Stimulated activated naive CD8-positive, alpha-beta T cell treated with anti-CD3 and anti-CD28 coated beads, Interleukin-15, amount 100 ng/mL, for 72 hours (primary cell): ENCODE data around the gene NOL4.

ENCODE experiments used
- ATAC-seq: fragments of 150-1000 bp; cut with Tn5 transposase; 2 replicates; pipeline ENCODE4 v1.10.0; 2021; ENCODE audit warnings: mild to moderate bottlenecking, moderate library complexity
- DNase-seq, 2 donors: peaks; one replicate each; pipeline ENCODE4 v3.0.0; 2021 to 2022
- H3K27ac Mint-ChIP-seq, 2 donors: one replicate each; pipeline ENCODE4 v1.8.0; 2022; ENCODE audit warnings: mild to moderate bottlenecking in 2 of 2, mixed read lengths in 2 of 2, moderate library complexity in 2 of 2
- H3K27me3 Mint-ChIP-seq: one replicate; pipeline ENCODE4 v1.8.0; 2022; ENCODE audit warnings: mixed read lengths
- H3K4me1 Mint-ChIP-seq: one replicate; pipeline ENCODE4 v1.8.0; 2022; ENCODE audit warnings: mild to moderate bottlenecking, mixed read lengths
- H3K4me3 Mint-ChIP-seq, 2 donors: one replicate each; pipeline ENCODE4 v1.8.0; 2022; ENCODE audit warnings: mild to moderate bottlenecking in 2 of 2, mixed read lengths in 2 of 2, moderate library complexity in 1 of 2
- H3K9me3 Mint-ChIP-seq, 2 donors: one replicate each; pipeline ENCODE4 v1.8.0; 2022; ENCODE audit warnings: mixed read lengths in 2 of 2

NOL4 gene

GRCh38 chr18:34220081-34220815, 4.5 kb downstream of the NOL4 start:
- Mint-ChIP-seq H3K4me1 (peaks cover 15% of the 10 kb centered on the region), H3K27me3 (peaks cover 36% of the 10 kb centered on the region), H3K9me3 (no peaks in the 10 kb centered on the region)

GRCh38 chr18:34219651-34220050, 5.1 kb downstream of the NOL4 start:
- H3K27ac Mint-ChIP-seq = no peak overlapping the region
- peaks cover 30% of the 10 kb centered on the region for H3K27me3 Mint-ChIP-seq
- peaks cover 15% of the 10 kb centered on the region for H3K4me1 Mint-ChIP-seq
- no peaks in the 10 kb centered on the region for H3K9me3 Mint-ChIP-seq
- DNase-seq = no peak
- ATAC-seq = no peak
- no peak overlapping the region for H3K4me3 Mint-ChIP-seq

More at GRCh38 chr18:34220081-34220815, 4.5 kb downstream of the NOL4 start:
- ATAC-seq = no peak
- Mint-ChIP-seq H3K4me3 (no peak overlapping the region), H3K27ac (no peak overlapping the region)
- no peak for DNase-seq

GRCh38 chr18:34212511-34212910, 12.2 kb downstream of the NOL4 start:
- DNase-seq (no peak), ATAC-seq (no peak)
- no peaks in the 10 kb centered on the region for H3K4me1 Mint-ChIP-seq
- H3K27me3 Mint-ChIP-seq = no peaks in the 10 kb centered on the region
- no peak overlapping the region for H3K27ac Mint-ChIP-seq
- no peaks in the 10 kb centered on the region for H3K9me3 Mint-ChIP-seq
- no peak overlapping the region for H3K4me3 Mint-ChIP-seq

- DNase-seq = no peak
- Mint-ChIP-seq H3K4me1 (no peaks in the 10 kb centered on the region), H3K4me3 (no peak overlapping the region), H3K27me3 (no peaks in the 10 kb centered on the region), H3K9me3 (peaks cover 0 to 4% of the 10 kb centered on the region in 2 donors), H3K27ac (no peak overlapping the region)
- no peak for ATAC-seq
These were observed 17.3 kb downstream of the NOL4 start for GRCh38 chr18:34207344-34207851.

- Mint-ChIP-seq H3K4me1 (no peaks in the 10 kb centered on the region), H3K27me3 (no peaks in the 10 kb centered on the region), H3K4me3 (no peak overlapping the region), H3K9me3 (peaks cover 0 to 4% of the 10 kb centered on the region in 2 donors), H3K27ac (no peak overlapping the region)
- DNase-seq (no peak), ATAC-seq (no peak)
These were observed 20.8 kb downstream of the NOL4 start for GRCh38 chr18:34203866-34204265.

- DNase-seq = no peak
- no peaks in the 10 kb centered on the region for H3K4me1 Mint-ChIP-seq
- no peaks in the 10 kb centered on the region for H3K9me3 Mint-ChIP-seq
- H3K4me3 Mint-ChIP-seq = no peak overlapping the region
- H3K27ac Mint-ChIP-seq = no peak overlapping the region
- ATAC-seq = no peak
- H3K27me3 Mint-ChIP-seq = no peaks in the 10 kb centered on the region
These were observed 28.5 kb downstream of the NOL4 start for GRCh38 chr18:34196256-34196655.

GRCh38 chr18:34194239-34194638, 30.5 kb downstream of the NOL4 start:
- Mint-ChIP-seq H3K27ac (no peak overlapping the region), H3K9me3 (no peaks in the 10 kb centered on the region), H3K27me3 (no peaks in the 10 kb centered on the region), H3K4me3 (no peak overlapping the region), H3K4me1 (no peaks in the 10 kb centered on the region)
- no peak for DNase-seq
- ATAC-seq = no peak

- no peak overlapping the region for H3K4me3 Mint-ChIP-seq
- no peaks in the 10 kb centered on the region for H3K4me1 Mint-ChIP-seq
- DNase-seq (no peak), ATAC-seq (no peak)
- no peaks in the 10 kb centered on the region for H3K27me3 Mint-ChIP-seq
- H3K9me3 Mint-ChIP-seq = peaks cover 0 to 6% of the 10 kb centered on the region in 2 donors
- H3K27ac Mint-ChIP-seq = no peak overlapping the region
These were observed 34.9 kb downstream of the NOL4 start for GRCh38 chr18:34189656-34190435.
